ENCODE measurements around the gene NDUFS8.

The NDUFS8 gene

GRCh38 chr11:68007498-68008380 is 22.7 kb upstream of the NDUFS8 start:
- H3K4me3 ChIP-seq (ENCODE audit: control insufficient read depth, low read depth, low read length): no peak overlapping the region
- DNase-seq (ENCODE audit: low read depth): no peak
- no peak for TF ChIP-seq CTCF (IDR thresholded peaks at IDR 0.05; ENCODE audit: control insufficient read depth, insufficient read depth, low read depth, low read length, missing control alignments)

- no peak for DNase-seq (ENCODE audit: low read depth)
- no peak for TF ChIP-seq CTCF (IDR thresholded peaks at IDR 0.05; ENCODE audit: control insufficient read depth, insufficient read depth, low read depth, low read length, missing control alignments)
- H3K4me3 ChIP-seq (ENCODE audit: control insufficient read depth, low read depth, low read length): no peak overlapping the region
Observed at GRCh38 chr11:68008381-68009337, 21.8 kb upstream of the NDUFS8 start.

GRCh38 chr11:68009391-68010089 is 20.9 kb upstream of the NDUFS8 start:
- DNase-seq (ENCODE audit: low read depth): no peak
- peak; percentile 35 for TF ChIP-seq CTCF (IDR thresholded peaks at IDR 0.05; ENCODE audit: control insufficient read depth, insufficient read depth, low read depth, low read length, missing control alignments)
- peak overlapping the region; percentile 42 for H3K4me3 ChIP-seq (ENCODE audit: control insufficient read depth, low read depth, low read length)

GRCh38 chr11:68010090-68011041 is 20.1 kb upstream of the NDUFS8 start, which contains the start of gene ALDH3B1:
TSS of gene ALDH3B1 (plus strand) at chr11:68010327. CDS start at chr11:68015298, 4,971 bp downstream.
- TF ChIP-seq CTCF (IDR thresholded peaks at IDR 0.05; ENCODE audit: control insufficient read depth, insufficient read depth, low read depth, low read length, missing control alignments): no peak
- H3K4me3 ChIP-seq (ENCODE audit: control insufficient read depth, low read depth, low read length): peak within 1 kb of the TSS; percentile 42
- DNase-seq (ENCODE audit: low read depth): no peak

DNA sequence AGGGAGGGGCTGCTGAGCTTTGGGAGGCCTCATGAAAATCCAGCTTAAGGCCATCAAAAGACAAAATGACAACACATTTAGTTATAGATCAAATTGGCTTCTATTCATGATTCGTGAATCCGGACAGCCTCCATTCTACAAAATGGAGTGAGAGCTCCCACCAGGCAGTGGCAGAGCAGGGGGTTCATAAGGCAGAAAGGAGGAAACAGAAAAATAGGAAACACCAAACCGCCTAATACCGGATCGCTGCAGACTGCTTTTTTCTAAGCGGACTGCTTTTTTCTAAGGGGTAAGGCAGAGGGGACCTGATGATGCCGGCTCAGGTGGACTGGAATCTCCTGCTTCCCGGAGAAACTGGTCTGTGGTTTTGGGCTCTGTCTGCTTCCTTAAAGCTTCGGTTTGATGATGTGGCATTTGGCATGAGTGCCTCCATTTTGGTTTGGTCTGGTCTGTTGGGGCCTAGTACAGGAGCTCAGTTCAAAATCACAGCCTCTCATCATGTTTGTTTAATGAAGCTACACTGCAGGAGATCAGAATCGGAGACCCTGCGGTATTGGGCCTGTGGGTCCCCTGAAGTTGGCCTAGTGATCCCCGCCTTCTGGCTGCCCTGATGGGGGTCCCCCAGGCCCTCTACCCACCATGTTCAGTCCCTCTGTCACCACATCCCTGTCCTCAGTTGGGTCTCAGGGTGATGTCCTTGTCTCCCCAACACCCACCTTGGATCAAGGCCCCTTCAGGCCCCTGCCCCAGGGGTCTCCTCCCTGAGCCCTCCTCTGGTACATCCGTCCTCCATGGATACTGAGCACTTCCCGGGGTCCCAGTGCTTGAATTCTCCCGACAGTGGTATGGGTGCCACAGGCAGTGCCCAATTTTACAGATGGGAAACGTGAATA is 19.2 kb upstream of the NDUFS8 start:
- DNase-seq (ENCODE audit: low read depth): no peak
- peak overlapping the region; percentile 42 for H3K4me3 ChIP-seq (ENCODE audit: control insufficient read depth, low read depth, low read length)
- no peak for TF ChIP-seq CTCF (IDR thresholded peaks at IDR 0.05; ENCODE audit: control insufficient read depth, insufficient read depth, low read depth, low read length, missing control alignments)

All from AG09309 (cell line).